ENCODE data around the gene NCKAP5. TPM values are rescaled to one million over a fixed set of nuclear protein-coding genes. Genes with fewer than 3 reads are reported as not detected.

Gene NCKAP5
- total RNA-seq, 1 experiment from 2014 or later, result 3.2 TPM

DNA sequence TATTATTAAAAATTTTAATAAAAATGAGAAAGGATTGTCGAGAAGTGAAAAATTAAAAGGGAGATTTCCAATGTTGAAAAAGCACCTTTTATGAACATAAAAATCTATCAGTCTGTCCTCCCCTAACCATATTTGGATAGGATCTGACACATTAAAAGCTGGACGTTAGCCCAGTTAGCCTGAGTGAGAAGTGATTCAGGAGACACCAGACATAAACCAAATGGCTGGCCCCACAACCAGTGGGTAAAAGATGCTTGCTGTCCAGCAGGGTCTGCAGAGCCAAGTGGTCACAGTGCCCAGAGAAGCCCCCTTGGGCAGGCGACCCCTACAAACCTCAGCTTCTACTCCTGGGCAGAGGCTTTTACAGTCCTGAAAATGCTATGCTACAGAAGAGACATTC, 644.5 kb downstream of the NCKAP5 start:
- no peak overlapping the region for H2AFZ ChIP-seq (ENCODE audit: low read length)

DNA sequence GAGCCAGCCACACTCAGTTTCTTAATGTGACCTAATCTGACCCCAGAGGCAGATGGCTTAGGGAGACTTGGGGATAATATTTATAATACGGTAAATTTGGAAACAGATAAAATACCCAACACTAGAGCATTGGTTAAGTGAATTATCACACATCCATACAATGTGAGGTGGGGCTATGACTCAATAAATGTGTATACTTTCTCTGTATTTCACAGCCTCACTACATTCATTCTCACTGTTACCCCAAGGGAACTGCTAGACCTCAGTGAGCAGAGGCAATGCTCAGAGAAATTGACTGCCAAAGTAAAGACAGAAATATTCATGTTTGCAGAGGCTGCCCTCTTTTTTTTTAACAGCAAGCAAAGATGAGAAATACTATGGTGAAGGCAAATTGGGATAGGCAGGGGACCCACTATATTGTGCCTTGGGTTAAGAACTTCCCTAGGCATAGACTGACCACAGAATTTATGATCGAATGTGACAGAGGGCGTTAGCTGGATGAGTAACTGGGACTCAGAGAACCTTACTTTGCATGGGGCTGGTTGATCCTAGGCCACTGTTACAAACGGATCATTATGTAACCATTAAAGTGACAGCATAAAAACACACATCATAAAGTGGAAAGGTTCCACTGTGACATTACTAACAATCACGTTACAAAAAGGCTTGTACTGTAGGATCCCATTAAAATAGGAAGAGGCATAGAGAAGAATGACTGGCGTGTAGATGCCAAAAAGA, 652.3 kb downstream of the NCKAP5 start:
- H3K9me3 ChIP-seq (ENCODE audit: low read length), result no peaks in the 10 kb centered on the region
- ATAC-seq (peak; percentile 27; the same call in 1 of the 2 replicates), DNase-seq (no peak)
- no peaks in the 10 kb centered on the region for H3K27me3 ChIP-seq (ENCODE audit: low read length)
- no peak for TF ChIP-seq EZH2 (IDR thresholded peaks at IDR 0.05; ENCODE audit: low read length, unreplicated experiment)
- TF ChIP-seq, protein P1, sequence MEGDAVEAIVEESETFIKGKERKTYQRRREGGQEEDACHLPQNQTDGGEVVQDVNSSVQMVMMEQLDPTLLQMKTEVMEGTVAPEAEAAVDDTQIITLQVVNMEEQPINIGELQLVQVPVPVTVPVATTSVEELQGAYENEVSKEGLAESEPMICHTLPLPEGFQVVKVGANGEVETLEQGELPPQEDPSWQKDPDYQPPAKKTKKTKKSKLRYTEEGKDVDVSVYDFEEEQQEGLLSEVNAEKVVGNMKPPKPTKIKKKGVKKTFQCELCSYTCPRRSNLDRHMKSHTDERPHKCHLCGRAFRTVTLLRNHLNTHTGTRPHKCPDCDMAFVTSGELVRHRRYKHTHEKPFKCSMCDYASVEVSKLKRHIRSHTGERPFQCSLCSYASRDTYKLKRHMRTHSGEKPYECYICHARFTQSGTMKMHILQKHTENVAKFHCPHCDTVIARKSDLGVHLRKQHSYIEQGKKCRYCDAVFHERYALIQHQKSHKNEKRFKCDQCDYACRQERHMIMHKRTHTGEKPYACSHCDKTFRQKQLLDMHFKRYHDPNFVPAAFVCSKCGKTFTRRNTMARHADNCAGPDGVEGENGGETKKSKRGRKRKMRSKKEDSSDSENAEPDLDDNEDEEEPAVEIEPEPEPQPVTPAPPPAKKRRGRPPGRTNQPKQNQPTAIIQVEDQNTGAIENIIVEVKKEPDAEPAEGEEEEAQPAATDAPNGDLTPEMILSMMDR (conservative IDR thresholded peaks at IDR 0.05; ENCODE audit: low read depth, low read length), result no peak
- TF ChIP-seq EZH2phosphoT487 (IDR thresholded peaks at IDR 0.05; ENCODE audit: borderline replicate concordance, low read length), result no peak
- no peaks in the 10 kb centered on the region for H3K36me3 ChIP-seq (ENCODE audit: low read depth, low read length)
- H2AFZ ChIP-seq (ENCODE audit: low read length), result no peak overlapping the region
- intact Hi-C loops (cut with micrococcal nuclease), result no loop called here
- no peak overlapping the region for H3K9ac ChIP-seq (ENCODE audit: low read length)
- H3K79me2 ChIP-seq (ENCODE audit: low read length), result no peaks in the 10 kb centered on the region
- no peaks in the 10 kb centered on the region for H3K9me2 ChIP-seq (replicated peaks; ENCODE audit: low read length)
- H3K4me2 ChIP-seq (ENCODE audit: low read length), result no peak overlapping the region
- H4K20me1 ChIP-seq (ENCODE audit: low read length), result no peaks in the 10 kb centered on the region
- no peak overlapping the region for H3K4me3 ChIP-seq (ENCODE audit: low read length)
- no peaks in the 10 kb centered on the region for H3K4me1 ChIP-seq (ENCODE audit: insufficient read depth, low read length)
- CTCF ChIA-PET, result no interaction called here
- no peaks in the 10 kb centered on the region for H3F3A ChIP-seq (ENCODE audit: low read length, unreplicated experiment)
- POLR2A ChIA-PET (ENCODE audit: unreplicated experiment), result no interaction called here
- BruUV-seq (replicated peaks), result no TSS peak
- no peak overlapping the region for H3K27ac ChIP-seq (ENCODE audit: low read length)

More for the DNA sequence above, 644.5 kb downstream of the NCKAP5 start:
- DNase-seq, result peak; percentile 77
- H3K27me3 ChIP-seq (ENCODE audit: low read length), result no peaks in the 10 kb centered on the region
- no peaks in the 10 kb centered on the region for H3K9me3 ChIP-seq (ENCODE audit: low read length)
- intact Hi-C loops (cut with micrococcal nuclease), result no loop called here
- H3F3A ChIP-seq (ENCODE audit: low read length, unreplicated experiment), result no peaks in the 10 kb centered on the region
- CTCF ChIA-PET, result interaction anchor here (0.7 kb wide), 1 partner anchor 95 kb away, joined by 3 read pairs; no protein-coding TSS in a partner anchor
- no peak overlapping the region for H3K9ac ChIP-seq (ENCODE audit: low read length)
- H3K9me2 ChIP-seq (replicated peaks; ENCODE audit: low read length), result no peaks in the 10 kb centered on the region
- no peaks in the 10 kb centered on the region for H4K20me1 ChIP-seq (ENCODE audit: low read length)
- 0 out of 2 replicates have a peak, but pooled peaks cover 4% of the 10 kb centered on the region for H3K4me1 ChIP-seq (ENCODE audit: insufficient read depth, low read length)
- no peaks in the 10 kb centered on the region for H3K79me2 ChIP-seq (ENCODE audit: low read length)
- ATAC-seq, result peak; percentile 84
- no peak for TF ChIP-seq EZH2phosphoT487 (IDR thresholded peaks at IDR 0.05; ENCODE audit: borderline replicate concordance, low read length)
- TF ChIP-seq, protein P1 (conservative IDR thresholded peaks at IDR 0.05; ENCODE audit: low read depth, low read length), result no peak
- no peak for TF ChIP-seq EZH2 (IDR thresholded peaks at IDR 0.05; ENCODE audit: low read length, unreplicated experiment)
- H3K4me2 ChIP-seq (ENCODE audit: low read length), result no peak overlapping the region
- no peaks in the 10 kb centered on the region for H3K36me3 ChIP-seq (ENCODE audit: low read depth, low read length)
- H3K27ac ChIP-seq (ENCODE audit: low read length), result no peak overlapping the region
- POLR2A ChIA-PET (ENCODE audit: unreplicated experiment), result no interaction called here
- H3K4me3 ChIP-seq (ENCODE audit: low read length), result no peak overlapping the region
- no TSS peak for BruUV-seq (replicated peaks)

All from PC-3 (cell line).